Raji (cell line): ENCODE measurements around the gene COG1.

ENCODE experiments used
- POLR2A ChIP-seq: IDR thresholded peaks from 2 replicates; pipeline ENCODE4 v1.6.1; 2011; ENCODE audit warnings: low read depth, low read length, control low read depth; ENCODE audit not compliant: insufficient read depth

Gene COG1

DNA sequence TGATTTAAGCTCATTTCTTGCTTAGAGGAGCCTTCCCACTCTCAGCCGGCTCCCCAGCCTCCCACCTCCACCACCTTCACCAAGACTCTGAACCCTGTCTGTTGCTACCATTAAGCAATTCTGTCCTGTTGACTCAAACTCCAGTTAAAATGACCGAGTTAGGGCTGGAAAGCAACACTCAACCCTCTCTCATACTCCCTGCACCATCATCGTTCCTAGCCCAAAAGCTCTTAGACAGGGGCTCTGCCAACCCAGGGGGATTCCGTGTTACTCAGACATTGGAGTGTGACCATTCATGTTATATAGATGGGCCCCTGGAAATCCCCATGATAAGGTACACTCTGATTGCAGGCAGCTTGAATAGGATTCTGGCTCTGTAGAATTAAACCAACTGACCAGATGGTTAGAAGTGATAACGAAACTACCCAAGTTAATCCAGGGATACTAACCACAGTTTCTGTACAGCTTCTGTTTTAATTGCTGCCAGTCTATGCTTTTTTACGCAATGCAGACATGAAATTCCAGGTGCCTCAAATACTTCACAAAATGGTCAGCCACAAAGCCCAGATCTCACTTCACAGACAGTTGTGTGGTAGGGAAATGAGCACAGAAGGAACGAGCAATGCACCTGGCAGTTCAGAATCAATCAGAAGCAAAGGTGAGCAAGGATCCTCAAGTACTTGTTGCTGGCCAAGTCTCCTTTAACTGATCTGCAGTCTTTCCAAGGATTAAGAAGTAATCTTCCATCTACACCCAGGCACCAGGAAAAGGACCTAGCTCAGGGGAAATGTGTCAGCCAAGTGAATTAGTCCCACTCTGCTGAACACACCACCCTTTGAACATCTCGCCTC, 25.9 kb upstream of the COG1 start:
- no peak for TF ChIP-seq POLR2A

DNA sequence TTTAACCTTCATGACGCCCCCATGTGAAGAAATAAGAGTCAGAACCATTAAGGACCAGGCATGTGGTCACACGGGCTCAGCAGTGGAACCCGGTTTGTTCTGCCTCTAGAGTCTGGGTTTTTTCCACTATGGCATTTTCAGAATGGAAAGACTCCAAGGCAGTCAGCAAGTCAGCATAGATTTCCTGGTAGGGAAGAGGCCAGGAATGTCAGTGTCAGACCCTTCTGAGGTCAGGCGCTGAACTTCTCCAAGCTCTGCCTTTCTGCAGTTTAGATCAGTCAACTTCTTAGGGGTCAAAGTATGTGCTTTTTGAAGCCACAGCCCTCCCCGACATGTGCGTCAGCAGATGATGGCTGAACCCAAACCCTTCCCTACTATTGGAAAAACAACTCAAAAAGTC, 24.2 kb upstream of the COG1 start:
- TF ChIP-seq POLR2A, result no peak

- TF ChIP-seq POLR2A, result no peak
These were observed 22.5 kb upstream of the COG1 start for GRCh38 chr17:73170324-73170723.

GRCh38 chr17:73172252-73172651, 20.6 kb upstream of the COG1 start:
- TF ChIP-seq POLR2A, result no peak

DNA sequence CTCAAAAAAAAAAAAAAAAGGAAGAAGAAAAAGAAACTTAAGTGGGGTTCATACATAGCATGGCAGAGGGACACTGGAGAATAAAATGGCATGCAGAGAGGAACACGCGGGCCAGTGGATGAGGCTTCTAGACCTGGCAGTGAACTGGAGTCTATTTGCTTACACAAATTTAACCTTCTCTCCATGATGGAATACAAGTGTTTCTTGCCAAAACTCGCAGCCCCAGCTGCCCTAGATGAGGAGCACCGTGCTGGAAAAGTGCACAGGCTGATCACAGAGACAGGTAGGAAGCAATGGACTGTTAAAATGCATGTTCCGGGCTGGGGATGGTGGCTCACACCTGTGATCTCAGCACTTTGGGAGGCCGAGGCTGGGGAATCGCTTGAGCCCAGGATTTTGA, 18.7 kb upstream of the COG1 start:
- no peak for TF ChIP-seq POLR2A

DNA sequence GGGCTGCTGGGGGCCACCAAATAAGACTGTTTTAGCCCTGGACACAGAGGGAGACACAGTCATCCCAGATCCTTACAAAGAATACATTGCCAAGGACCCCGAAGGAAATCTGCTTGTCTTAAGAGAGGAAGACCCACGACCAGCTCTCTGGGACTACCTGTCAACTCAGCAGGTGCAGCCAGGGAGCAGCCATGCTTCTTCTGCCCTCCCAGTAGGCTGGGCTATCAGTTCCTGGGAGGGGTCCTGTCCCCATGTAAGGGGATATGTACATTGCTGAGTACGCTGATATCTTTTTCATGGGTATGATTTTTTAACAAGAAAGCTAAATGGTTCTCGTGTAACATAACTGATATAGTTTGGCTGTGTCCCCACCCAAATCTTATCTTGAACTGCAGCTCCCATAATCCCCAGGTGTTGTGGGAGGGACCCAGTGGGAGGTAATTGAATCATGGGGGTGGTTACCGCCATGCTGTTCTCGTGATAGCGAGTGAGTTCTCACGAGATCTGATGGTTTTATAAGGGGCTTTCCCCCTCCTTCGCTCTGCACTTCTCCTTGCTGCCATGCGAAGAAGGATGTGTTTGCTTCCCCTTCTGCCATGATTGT, 16.8 kb upstream of the COG1 start:
- TF ChIP-seq POLR2A, result no peak

DNA sequence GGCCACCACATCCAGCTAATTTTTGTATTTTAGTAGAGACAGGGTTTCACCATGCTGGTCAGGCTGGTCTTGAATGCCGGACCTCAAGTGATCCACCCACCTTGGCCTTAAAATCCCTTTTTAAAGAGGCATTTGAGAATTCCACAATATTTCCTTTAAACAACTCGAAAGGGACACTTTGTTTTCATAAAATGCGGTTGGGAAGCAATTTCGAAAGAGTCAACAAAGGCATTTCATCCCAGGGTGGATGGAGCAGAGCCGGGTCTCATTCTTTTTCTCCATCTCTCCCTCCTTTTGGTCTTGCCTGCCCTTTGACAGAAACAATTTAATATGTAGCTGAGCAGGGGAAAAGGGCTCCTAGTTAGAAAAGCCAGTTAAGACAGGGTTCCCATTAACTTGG, 13.5 kb upstream of the COG1 start:
- TF ChIP-seq POLR2A, result no peak

- TF ChIP-seq POLR2A, result no peak
These were observed 13.0 kb upstream of the COG1 start for GRCh38 chr17:73179878-73180277.

DNA sequence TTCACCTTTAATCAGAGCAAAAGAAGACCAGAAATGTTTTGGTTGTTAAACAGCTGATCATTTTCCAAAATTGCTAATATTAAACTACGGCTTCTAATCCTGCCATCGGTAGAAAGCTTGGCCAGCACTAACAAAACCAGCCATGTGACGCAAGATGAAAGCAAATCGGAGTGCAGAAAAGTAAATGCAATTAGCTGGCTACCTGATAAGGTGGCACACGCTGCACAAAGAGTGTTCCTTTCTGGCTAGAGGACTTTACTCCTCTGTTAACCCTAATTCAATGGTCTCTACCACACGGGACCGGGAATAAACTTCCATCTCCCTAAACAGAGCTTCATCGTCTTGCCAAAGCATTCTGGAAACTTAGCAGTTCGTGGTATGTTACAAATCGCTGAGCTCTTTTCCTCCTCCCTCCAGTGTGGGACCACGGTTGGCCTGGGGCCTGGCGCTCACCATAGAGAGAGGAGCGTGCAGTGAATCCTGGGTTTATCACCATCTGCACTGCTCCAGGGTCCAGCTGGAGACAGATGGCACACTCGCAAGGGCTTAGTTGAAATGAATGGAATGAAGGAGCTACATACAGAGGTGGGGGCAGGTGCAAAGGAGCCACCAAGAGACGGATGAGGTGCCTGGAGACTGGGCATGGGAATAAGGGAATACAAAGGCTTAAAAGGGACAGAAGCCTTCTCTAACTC, 10.1 kb upstream of the COG1 start:
- TF ChIP-seq POLR2A, result no peak

DNA sequence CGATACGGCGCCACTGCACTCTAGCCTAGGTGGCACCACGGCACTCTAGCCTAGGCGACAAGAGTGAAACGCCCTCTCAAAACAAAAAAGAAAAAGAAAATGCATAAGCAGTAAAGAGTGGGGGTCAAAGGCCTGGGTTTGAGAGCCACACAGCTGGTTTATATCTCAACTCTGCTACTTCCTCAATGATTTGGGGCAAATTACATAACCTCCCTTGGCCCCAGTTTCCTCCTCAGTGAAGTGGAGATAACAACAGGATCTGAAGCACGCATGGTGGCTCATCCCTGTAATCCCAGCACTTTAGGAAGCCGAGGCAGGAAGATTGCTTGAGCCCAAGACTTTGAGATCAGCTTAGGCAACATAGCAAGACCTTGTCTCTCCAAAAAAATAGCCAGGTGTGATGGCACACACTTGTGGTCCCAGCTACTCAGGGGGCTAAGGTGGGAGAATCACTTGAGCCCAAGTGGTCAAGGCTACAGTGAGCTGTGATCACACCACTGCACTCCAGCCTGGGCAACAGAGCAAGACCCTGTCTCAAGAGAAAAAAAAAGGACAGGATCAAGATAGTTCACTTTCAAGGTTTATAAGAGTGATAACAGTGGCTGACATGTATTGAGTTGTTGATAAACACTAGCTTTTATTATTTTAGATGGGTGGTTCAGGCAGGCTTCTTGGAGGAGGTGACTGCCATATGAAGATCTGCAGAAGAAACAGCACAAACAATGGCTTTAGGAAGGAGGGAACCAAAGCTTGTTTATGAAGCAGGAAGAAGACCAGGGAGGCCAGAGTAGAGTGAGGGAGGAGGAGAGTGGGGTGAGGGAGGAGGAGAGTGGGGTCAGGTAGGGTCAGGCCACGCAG, 8.5 kb upstream of the COG1 start:
- no peak for TF ChIP-seq POLR2A

- TF ChIP-seq POLR2A, result no peak
These were observed 6.4 kb upstream of the COG1 start for GRCh38 chr17:73186283-73187050.

DNA sequence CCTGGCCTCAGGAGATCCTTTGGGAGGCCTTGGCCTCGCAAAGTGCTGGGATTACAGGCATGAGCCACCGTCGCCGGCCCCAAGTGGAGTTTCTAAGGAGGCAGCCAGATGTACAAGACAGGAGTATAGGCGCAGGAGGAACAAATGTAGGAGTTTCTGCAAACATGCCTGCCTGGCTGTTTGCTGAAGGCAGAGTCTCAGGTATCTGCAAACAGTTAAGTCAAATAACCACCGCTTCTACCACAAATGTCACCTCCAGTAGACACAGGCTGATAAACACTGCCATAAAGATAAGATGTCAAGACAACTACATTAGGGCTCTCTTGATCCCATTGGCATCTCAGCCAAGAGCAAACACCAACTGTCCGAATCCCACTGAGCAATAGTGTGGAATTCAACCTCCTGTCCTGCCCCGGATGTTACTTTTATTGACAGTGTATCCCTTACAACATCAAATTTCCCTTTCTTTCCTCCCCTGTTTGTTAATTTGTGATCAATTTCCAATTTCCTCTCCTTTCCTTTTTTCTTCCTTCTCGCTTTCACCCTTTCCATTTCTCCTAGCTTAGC, 5.6 kb upstream of the COG1 start:
- no peak for TF ChIP-seq POLR2A

DNA sequence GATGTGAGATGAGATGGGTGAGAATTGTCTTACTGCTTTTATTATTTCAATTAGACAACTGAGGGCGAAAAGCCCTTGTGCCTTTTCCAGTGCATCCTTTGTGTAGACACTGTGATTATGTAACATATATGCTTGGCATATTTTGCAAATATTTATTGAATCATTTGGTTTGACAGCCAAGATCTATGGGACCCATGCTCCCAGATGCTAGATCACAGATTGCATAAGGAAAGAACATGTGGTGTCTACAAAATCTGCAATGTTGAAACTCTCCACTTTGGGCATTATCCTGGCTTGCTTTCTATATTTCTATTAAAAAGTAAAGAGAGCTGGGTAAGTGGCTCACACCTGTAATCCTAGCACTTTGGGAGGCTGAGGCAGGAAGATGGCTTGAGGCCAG, 4.8 kb upstream of the COG1 start:
- TF ChIP-seq POLR2A, result no peak
